ENCODE results near the gene UBE2D3.

The UBE2D3 gene

DNA sequence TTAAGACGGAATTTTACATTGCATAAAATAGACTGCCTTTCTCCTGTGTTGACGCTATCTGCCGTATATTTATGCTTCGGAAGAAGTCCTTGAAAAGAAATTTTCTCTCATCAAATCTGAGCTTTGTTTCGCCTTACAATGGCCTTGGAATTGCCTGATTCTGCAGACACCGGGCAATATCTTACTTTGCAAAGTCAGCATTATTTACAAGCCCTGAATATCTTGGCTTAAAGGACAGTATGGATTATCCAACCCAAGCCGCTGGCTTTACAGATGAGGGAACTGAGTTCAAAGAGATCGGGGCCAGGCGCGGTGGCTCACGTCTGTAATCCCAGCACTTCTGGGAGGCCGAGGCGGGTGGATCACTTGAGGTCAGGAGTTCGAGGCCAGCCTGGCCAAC, 65.4 kb downstream of the UBE2D3 start:
- POLR2A ChIA-PET (ENCODE audit: low non-redundant PET): no interaction called here
- CTCF ChIA-PET: no interaction called here
- no peak overlapping the region for H3K27ac ChIP-seq
- no peak for DNase-seq (ENCODE audit: low spot score)
- TF ChIP-seq, protein P1, sequence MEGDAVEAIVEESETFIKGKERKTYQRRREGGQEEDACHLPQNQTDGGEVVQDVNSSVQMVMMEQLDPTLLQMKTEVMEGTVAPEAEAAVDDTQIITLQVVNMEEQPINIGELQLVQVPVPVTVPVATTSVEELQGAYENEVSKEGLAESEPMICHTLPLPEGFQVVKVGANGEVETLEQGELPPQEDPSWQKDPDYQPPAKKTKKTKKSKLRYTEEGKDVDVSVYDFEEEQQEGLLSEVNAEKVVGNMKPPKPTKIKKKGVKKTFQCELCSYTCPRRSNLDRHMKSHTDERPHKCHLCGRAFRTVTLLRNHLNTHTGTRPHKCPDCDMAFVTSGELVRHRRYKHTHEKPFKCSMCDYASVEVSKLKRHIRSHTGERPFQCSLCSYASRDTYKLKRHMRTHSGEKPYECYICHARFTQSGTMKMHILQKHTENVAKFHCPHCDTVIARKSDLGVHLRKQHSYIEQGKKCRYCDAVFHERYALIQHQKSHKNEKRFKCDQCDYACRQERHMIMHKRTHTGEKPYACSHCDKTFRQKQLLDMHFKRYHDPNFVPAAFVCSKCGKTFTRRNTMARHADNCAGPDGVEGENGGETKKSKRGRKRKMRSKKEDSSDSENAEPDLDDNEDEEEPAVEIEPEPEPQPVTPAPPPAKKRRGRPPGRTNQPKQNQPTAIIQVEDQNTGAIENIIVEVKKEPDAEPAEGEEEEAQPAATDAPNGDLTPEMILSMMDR (conservative IDR thresholded peaks at IDR 0.05; ENCODE audit: low read depth): no peak

DNA sequence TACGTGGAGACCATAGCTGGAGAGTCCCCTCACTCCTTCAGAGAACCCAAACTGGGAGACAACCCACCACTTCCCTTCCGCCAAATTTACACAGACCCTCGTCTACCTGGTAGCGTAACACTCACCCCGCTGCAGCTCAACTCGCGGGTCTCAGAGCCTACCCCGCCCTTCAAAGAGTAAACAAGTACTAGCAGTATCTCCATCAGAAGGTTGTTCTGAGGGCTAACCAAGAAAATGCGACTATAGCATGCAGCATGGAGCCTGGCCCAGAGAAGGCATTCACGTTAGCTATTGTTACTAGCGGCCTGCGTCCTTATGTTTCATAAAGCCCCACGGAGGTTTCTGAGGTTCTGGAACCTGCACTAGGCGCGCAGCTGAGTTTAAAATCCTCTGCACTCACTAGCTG, 66.1 kb downstream of the UBE2D3 start:
- DNase-seq (ENCODE audit: low spot score): no peak
- peak overlapping the region; percentile 82 for H3K27ac ChIP-seq
- POLR2A ChIA-PET (ENCODE audit: low non-redundant PET): no interaction called here
- TF ChIP-seq, protein P1 (conservative IDR thresholded peaks at IDR 0.05; ENCODE audit: low read depth): no peak
- CTCF ChIA-PET: interaction anchor here (0.6 to 1.4 kb wide), 3 partner anchors 140 to 312 kb away, joined by 3 read pairs; no protein-coding TSS in a partner anchor

DNA sequence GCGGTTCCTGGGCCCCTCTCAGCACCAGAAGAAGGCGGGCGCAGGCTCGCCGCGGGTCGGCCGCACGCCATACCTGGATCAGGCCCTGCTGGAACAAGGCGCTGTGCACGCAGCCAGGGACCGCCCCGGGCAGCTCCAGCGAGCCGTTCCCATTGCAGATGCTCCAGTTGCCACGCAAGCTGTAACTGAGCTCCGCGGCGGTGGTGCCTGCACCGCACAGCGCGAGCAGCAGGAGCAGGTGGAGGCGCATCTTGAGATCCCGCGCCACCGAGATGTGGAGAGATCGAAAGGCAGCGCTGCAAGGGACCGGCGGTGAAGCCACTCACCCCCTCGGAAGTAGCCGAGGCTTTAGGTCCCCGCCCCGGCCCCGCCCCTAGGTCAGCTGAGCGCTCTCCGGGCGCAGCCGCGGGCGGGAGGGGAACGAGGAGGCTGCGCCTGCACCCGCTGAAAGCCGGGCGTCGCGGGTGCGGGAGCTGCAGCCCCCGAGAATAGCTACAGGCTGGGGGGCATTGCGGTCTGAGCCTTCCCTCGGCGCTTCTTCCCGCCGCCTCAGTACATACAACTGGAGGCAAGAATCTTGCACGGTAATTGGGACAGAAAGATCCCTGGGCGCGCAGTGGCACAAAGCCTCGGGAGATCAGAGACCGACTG, 66.6 kb downstream of the UBE2D3 start, which contains the start of gene MANBA:
MANBA (minus strand) TSS at position 324 of the 651 bp plus-strand sequence; CDS start at position 250, 74 bp downstream.
- ChIA-PET CTCF (interaction anchor here (0.6 to 1.4 kb wide), 3 partner anchors 140 to 311 kb away, joined by 3 read pairs; no protein-coding TSS in a partner anchor), POLR2A (ENCODE audit: low non-redundant PET) (no interaction called here)
- DNase-seq (ENCODE audit: low spot score): peak; percentile 86
- TF ChIP-seq, protein P1 (conservative IDR thresholded peaks at IDR 0.05; ENCODE audit: low read depth): no peak
- H3K27ac ChIP-seq: peak within 1 kb of the TSS; percentile 82

DNA sequence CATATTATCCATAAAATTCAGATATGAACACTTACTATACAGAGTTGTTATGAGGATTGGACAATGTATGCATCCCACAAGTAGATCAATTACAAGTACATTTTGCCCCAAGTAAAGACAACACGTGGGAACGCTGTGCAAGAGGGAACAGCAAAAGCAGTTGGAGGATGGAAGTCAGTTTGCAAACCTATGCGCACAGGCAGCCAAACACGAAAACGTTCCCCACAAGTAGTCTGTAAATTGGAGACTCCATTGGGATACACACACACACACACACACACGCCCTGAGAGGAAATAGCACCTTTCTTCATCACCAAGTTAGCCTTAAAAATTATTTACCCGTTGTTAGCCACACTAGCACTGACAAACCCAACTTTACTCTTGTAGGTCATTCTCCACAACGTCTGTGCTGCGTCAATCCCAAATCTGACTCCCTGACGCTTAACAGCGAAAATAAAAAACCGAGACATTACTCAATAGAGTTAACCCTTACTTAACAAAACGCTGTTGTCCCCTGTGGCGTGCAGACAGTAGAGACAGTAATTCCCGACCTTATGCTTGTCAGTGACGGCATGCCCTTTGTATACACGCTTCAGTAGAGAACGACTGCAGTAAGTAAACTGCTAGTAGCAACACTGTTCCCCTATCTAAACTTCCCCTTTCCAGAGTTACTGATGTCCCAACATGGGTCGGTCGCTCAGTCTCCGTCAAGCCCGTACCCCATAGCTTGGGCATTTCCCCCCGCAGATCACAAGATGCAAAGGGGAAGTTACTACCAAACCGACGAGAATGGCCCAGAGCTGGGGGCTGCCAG, 67.3 kb downstream of the UBE2D3 start:
- ChIA-PET POLR2A (ENCODE audit: low non-redundant PET) (no interaction called here), CTCF (interaction anchor here (1.4 kb wide), 2 partner anchors 139 to 249 kb away, joined by 3 read pairs; no protein-coding TSS in a partner anchor)
- peak; percentile 38 for DNase-seq (ENCODE audit: low spot score)
- TF ChIP-seq, protein P1 (conservative IDR thresholded peaks at IDR 0.05; ENCODE audit: low read depth): no peak
- peak overlapping the region; percentile 82 for H3K27ac ChIP-seq

DNA sequence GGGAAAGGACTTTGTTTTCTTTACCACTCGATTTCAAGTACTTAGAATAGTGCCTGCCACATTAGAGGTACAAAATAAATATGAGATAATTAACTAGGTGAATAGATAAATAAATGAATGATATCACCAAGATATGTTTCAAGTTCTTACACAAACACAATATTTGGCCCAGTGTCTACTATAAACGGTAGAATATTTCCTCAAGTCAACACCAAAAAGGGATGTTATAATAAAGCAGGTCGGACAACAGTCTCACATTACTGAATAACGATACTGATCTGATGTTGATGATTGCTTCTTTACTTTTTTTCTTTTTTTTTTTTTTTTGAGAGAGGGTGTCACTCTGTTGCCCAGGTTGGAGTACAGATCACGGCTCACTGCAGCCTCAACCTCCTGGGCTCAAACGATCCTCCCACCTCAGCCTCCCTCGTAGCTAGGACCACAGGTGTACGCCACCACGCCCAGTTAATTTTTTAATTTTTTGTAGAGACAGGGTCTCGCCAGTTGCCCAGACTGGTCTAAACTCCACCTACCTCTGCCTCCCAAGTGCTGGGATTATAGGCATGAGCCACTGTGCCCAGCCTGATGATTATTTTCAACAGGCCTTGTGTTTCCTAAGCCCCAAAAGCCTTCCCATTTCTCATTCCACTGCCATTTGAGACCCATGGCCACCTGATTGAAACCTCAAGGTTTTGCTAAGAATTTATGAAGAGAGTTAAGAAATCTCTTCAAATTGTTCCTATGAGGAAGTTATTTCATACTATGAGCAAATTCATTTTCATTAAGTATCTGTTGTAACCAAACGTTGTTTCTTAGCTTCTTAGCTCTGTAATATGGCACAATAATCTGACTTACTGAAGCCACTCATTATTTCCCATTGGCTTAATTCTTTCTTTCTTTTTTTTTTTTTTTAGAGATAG, 68.8 kb downstream of the UBE2D3 start:
- CTCF ChIA-PET: interaction anchor here (0.6 to 1.3 kb wide), 2 partner anchors 11 to 117 kb away, joined by 4 to 5 read pairs; no protein-coding TSS in a partner anchor
- TF ChIP-seq, protein P1 (conservative IDR thresholded peaks at IDR 0.05; ENCODE audit: low read depth): no peak
- no peak for DNase-seq (ENCODE audit: low spot score)
- POLR2A ChIA-PET (ENCODE audit: low non-redundant PET): interaction anchor here (0.5 kb wide), 1 partner anchor 147 kb away, joined by 3 read pairs; no protein-coding TSS in a partner anchor
- no peak overlapping the region for H3K27ac ChIP-seq
